ENCODE data around the gene CERS1.

Gene CERS1

DNA sequence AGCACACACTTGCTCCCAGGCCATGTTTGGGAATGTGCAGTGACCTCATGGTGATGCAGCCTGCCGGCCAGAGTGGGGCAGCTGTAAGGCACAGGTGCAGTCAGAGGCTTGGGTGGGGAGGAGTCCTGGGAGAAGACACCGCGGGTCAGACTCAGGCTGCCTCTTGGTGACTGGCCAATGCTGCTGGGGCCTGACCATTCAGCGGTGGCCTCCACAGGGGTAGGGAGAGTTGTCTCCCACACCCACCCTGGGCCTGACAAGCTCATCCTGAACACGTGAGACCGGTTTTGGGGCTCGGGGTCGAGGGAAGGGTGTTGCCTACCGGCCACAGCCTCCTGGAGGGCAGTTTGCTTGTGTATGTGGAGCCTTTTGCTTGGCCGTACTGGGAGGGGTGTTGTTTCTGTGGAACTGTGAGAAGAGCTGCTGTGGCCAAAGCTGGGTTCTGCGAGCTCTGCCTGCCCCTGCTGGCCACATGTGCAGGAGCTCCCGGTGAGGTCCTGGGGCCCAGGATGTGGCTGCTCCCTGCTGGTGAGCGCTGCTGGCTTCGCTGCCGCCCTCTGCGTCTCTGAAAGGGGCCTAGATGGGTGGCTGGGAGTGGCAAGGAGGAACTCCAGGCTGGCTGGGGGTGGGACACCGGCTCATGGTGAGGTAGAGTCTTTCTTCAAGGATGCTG lies 42.1 kb downstream of the CERS1 start:
- DNase-seq = no peak

DNA sequence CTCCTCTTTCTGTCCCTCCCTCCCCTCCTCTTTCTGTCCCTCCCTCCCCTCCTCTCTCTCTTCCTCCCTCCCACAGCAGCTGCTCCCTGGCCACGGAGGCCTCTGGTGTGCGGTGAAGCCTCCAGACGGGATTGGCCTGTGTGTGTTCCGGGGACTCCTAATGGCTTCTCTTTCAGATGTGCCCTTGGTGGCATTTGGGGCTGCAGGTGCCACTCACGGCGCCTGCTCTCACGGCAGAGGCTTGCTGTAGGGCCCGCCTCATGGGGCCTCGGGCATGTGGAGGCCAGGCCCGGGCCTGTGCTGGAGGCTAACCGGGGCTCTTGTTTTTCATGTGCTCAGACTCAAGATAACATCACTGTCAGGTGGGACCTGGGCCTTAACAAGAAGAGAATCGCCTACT lies 43.3 kb downstream of the CERS1 start:
- DNase-seq = no peak

DNA sequence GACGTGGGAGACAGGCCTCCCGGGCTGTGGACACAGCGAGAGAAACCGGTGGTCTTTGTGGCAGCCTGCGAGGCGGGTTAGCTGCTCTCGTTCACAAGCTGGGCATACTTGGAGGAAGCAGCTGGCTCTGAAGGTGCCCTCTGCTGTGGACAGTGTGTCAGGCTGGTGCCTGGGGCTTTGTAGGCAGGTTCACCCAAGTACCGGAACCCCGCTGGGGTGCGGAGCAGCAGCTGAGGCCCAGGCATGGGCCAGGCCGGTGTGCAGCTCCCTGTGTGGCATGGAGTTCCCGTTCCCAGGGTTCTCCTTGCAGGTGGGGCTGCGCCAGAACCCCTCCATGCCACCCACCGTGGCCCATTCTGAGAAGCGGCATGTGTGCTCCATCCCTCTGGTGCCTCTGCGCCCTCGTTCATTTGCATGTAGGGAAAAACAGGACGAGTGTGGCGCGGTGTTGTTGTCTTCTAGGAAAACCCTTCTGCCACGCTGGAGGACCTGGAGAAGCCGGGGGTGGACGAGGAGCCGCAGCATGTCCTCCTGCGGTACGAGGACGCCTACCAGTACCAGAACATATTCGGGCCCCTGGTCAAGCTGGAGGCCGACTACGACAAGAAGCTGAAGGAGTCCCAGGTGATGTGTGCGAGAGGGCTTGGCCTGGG lies 44.2 kb downstream of the CERS1 start:
- no peak for DNase-seq

DNA sequence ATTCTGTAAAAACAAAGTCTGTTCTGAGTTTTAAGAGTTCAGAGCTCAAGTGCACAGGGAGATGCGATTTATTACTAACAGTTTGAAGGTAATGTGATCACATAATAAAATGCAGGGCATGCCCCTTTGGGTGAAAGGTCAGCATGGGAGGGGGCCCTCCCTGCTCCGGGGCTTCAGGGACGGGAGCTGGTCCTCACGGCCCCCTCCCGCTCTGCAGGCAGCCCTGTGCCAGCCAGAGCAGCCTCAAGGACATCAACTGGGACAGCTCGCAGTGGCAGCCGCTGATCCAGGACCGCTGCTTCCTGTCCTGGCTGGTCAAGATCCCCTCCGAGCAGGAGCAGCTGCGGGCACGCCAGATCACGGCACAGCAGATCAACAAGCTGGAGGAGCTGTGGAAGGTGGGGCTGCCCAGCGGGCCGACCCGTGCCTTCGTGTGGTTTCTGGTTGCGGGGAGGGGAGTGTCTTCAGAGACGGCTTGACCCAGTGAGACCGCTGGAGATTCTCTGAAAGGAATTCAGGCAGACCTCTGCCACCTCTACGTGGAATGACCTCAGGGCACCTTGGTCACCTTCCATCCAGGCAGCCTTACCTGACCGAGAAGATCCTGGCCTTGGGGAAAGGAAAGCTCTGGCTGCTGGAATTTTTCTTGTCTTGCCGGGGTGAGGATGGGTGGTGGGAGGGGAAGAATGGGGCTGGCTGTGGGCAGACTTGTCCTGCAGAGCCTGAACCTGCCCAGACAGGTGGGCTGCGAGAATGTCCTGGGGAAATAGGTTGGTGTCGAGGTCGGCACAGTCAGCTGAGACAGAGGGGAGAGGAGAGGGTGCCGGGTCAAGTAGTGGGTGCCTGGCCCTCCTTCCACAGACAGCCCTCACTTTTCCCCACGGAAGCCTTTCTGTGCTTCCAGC lies 45.2 kb downstream of the CERS1 start:
- no peak for DNase-seq

DNA sequence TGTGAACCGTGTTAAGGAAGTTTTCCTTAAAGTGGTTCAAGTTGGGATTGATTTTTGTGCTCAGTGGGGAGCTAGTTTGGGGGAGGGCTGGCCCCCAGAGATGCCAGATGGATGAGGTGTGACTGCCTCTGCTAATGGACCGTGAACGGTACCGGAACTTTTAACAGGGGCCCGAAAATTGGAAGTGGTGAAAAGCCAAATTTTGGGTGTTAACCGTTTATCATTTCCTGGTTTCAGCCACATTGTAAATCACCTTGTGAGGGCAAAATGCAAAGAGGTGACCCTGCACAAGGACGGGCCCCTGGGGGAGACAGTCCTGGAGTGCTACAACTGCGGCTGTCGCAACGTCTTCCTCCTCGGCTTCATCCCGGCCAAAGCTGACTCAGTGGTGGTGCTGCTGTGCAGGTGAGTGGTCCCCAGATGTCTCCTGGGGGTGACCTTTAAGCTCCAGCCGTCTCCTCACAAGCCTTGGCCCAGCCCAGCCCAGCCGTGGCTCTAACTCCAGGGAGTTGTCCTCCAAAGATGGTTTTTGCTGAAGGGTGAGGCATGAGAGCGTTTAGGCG lies 46.0 kb downstream of the CERS1 start:
- no peak for DNase-seq

DNA sequence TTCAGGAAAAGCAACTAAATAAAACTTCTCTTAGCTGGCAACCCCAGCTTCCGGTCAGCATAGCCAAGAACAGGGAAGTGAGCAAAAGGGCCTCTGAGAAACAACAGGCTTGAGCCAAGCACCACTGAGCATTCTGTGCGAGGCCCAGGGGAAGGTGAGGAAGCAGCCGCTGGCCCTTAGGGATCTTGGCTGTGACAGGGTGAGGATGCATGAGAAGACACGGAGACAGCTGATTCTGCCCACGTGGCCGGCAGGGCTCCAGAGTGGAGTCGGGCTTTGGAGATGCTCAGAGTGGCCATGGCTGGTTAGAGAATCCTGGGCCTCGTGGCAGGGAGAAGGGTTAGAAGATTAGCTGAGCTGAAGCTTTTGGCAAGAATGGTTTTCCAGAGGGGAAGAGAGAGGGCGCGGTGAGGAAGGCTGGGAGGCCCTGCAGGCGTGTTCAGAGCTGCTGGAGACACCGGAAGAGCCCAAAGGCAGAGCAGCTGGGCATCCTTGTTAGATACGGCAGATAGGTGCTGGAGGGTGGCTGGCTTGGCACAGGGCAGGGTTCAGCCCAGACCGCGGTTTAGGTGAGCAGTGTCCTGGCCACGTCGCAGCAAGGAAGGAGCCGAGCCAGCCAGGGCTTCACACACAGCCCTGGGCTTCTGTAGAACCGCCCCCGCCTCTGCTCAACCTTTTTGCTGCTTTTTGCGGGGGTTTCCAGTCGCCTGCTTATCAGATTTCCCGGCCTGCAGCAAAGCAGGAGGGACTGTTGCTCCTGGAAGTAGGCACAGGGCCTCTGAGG lies 46.9 kb downstream of the CERS1 start:
- no peak for DNase-seq

DNA sequence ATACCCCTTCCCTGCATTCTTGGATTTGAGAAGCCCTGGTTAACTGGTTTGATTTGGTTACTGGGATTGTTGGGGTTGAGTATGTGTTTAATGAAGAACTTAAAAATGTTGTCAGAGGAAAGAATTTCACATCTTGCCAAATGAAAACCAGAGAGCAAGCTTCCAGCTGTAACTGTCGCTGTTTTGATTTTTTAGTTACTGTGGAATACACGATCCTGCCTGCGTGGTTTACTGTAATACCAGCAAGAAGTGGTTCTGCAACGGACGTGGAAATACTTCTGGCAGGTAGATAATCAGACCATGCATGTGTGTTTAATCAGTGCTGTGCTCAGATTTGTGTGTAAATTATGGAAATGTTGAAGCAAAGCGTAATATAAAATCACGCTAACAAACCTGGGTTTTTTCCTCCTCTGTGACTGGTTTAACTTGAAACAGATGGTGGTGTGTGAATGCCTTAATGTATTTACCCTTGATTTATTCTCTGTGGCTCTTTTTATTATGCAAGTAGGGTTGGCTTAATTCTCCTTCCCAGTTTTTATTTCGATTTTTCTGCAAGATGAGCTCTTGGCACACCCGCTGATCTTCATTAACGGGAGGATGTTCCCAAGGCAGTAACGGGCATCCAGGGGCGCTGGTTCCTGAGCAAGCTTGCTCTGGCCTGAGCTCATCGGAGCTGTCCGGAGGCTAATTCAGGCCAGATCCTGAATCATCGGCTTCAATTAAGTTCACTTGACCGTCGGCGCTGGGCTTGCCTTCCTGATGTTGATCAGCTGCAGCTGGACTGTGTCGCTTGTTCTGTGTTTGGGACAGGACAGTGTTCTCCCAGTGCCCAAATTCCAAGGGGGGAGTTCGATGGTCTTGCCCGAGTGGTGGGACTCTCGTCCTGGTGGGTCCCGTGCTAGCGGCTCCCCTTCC lies 48.2 kb downstream of the CERS1 start:
- no peak for DNase-seq

DNA sequence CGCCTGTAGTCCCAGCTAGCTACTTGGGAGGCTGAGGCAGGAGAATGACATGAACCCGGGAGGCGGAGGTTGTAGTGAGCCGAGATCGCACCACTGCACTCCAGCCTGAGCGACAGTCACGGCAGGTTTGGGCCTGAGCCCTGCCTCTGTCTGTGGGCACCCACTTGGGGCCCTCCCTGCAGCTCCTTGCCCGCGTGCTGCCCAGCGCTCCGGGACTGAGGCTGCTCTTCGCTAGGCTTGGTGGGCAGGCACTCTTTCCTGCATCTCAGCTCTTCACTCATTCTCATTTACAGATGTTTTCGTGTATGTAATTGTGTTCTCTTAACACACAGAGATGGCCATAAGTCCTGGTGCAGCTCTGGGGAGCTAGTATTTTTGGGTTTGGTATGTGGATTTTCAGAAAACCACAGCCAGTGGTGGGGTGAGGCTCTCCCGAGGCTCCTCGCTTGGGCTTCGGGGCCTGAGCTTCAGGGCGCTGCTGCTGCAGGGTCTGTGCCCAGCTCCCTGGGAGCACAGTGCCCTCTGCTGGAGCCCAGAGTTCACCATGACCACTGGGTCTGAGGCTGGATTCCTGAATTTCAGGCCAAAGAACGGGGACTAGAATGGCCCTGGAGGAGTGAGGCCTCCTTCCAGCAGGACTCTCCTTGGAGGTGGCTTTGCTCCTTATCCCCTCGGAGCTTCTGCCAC lies 49.0 kb downstream of the CERS1 start:
- peak; percentile 52 for DNase-seq

DNA sequence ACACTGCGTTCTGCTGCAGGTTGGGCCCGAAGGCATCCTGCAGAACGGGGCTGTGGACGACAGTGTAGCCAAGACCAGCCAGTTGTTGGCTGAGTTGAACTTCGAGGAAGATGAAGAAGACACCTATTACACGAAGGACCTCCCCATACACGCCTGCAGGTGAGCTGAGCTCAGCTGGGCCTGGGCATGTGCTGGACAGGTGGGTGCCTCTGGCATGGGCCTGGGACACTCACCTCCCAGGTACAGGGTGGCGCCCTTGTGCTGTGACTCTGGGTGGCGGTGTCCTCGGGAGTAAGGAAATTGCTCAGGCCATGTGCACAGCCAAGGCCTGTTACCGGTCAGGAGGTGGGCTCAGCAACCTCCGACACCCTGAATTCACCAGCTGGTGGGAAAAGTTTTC lies 50.0 kb downstream of the CERS1 start:
- no peak for DNase-seq

DNA sequence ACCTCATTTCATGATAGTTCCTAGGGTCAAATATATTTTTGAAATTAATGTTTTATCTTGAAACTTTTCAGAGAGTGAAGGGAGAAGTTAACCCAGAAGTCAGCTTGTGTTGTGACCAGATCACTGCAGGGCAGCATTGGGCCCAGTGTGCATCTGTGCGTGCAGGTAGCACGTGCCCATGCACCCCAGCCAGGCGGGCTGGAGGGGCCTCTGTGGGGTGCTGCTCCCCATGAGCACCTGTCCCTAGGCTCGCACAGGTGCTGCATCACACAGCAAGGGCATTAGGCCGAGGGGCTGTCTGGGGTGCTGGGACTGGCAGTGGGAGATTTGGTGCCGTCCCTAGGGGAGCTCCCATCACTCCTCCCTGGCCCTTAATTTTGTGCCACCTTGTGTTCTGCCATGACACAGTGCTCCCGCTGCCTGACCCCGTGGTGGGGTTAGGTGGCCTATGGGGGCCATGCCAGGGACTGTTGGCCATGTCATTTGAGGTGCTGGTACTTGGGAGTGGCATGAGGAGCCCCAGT lies 51.1 kb downstream of the CERS1 start:
- no peak for DNase-seq

DNA sequence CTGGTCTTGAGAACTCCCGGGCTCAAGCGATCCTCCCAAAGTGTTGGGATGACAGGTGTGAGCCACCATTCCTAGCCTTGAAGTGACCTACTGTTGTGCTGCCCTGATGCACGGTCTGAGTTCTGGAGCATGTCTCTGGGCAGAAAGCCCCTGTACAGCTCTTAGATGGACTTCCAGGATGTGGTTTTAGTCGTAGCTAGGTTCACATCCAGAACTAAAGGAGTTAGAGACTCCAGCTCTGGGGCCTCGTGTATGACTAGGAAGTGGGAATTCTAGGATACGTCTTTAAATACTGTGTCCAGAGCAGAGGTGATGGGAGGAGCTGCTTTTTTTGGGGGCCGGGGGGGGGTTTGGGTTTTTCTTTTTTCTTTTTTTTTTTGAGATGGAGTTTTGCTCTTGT lies 52.0 kb downstream of the CERS1 start:
- no peak for DNase-seq

DNA sequence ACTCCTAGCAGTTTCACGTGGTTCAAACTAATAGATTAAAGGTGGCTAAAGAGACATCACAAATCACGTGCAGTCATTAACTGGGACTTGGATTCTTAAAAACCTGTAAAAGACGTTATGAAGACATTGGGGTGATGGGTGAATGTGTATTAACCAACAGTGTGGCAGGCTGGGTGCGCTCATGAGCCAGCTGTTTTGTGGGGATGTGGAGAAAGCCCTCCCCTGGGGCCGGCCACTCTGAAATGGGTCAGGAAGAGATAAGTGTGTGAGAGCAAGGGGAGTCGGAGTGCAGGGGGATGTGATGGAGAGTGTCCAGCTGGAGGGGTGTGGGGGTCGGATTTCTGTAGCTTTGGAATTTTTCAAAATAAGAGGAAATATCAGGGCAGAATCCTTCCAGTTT lies 53.8 kb downstream of the CERS1 start:
- DNase-seq = no peak

DNA sequence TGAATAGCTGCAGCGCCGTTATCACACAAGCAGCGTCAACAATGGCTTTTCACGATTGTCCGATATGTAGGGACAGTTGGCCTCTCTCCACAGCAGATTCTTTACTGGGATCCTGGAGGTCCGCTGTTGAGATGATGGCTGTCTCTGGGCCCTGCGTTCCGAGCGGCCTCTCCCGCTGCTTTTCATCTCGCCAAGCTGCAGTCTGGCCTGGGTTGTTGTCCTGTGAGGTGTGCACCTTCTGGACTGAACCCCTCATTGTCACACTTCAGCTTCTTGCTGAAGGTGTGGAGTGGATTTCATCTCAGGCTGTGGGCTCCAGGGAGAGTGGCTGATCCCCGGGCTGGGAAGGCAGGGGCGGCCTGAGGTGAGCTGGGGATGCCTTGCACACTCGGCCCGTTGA lies 54.6 kb downstream of the CERS1 start:
- no peak for DNase-seq

DNA sequence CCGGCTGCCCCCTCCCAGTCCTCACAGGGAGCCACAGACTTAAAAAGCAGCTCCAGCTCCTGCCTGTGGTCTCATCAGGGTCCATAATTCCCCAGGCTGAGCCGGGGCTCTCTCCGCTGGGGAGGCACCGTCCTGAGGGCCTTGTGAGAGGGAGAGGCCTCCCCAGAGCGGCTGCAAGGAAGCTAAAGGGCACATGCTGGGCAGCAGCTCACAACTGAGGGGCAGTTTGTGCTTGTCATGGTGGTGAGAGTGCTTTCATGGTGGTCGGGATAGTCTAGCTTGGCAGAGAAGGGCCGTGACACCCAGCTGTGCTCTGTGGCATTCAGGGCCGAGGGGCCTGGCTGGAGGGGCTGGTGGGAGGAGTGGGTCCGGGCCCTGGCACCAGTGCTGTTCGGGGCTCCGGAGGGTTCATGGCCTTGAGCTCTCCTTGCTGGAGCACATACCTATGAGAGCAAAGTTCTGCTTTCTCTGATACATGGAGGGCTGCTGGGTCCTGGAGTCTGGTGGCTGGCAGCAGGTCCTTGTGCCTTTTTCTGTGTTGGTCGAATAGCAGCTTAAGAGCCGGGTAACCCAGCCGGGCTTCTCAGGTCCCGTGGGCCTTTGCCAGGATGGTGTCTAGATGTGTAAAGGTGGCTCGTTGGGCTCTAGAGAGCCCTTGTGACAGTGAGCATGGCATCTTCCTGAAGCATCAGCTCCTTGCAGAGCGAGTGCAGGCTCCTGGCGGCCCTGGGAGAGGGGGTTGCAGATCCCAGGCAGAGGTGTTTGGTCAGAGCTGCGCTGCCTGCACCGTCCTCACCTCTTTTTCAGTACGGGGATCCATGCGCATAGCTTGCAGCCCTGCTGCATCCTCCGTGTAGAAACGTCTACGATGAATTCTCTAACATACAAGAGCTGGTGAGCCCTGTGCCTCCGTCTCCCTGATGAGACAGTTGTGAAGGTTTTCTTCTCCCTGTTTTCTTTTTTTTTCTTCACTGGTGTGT lies 55.4 kb downstream of the CERS1 start:
- no peak for DNase-seq

DNA sequence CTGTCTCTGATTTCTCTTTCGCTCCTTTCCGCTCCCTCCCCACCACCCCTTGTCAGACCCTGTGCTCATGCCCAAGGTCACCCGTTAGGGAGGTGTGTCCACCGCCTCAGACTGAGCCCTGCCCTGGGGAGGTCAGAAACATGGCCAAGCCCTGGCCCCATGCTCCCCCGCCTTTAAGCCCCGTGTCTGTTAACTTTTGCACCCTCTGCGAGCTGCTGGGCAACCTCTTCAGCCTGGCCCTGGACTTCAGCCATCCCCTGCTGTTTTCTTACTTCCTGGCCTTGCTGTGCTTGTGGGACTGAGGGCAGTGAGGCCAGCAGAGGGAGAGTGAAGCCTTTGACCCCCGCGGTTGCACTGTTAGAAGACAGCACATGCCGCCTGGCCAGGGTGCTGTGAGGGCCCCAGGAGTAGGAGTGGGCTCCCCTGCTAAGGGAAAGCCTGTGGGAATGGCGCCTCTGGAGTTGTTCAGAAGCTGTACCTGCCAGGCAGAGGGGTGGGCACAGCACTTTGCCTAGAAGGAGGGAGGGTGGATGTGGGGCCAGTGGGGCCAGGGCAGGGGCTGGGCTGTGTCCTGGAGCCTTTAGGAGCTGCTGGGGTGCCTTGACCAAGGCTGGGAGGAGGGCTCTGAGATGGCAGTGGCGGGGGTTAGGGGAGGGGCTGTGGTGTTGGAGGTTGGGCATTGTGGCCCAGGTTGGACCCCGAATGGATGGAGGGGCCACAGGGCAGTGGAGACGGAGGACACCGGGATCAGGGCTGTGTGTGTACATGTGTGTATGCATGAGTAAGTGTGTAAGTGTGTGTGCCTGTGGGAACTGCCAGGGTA lies 56.3 kb downstream of the CERS1 start:
- DNase-seq = no peak

DNA sequence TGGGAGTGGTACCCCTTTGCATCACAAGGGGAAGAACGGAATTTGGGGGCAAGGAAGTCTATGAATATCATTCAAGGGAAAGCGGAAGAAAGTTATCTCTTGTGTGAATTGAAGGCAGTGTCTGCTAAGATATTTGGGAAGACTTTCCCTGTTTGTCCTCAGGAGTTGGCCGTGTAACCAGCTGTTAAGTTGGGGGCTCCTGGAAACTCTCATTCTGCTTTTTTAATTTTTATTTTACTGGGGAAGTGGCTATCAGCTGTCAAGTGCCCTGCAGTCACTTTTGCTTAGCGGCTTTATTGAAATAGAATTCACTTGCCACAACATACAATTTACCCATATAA lies 61.3 kb downstream of the CERS1 start:
- no peak for DNase-seq

DNA sequence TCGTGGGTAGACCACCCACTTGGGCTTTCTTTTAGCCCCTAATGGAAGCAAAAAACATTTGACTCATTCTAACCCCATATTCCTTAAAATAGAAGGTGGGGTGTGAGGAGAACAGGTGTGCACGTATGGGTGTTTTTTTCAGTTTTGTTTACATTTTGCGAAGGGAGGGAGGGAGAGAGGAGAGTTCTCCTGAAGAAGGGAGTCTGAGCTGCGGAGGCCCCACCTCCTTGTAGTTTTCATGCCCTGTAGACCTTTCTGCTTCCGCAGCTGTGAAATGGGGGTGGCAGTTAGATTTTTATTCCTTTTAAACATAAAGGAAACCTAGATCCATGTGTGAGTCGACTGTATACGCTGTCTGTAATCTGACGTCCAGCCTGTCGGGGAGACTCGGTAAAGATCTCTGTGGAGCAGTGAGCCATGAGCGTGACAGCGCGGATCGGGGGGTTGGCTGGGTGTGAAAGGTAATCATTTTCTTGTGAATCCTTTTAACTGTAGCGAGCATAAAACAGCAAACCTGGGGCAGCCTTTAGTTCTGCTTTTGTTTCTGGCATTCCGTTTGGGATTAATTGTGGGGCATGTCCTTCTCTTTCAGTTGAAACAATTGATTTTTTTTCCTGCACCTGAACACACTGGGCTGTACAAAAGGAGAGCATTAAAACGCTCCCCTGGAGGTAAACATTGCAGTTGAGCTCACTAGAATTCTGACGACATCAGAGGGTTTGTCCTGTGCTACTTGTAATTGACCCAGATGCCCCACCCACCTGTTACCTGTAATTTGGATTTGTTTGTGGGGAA lies 61.9 kb downstream of the CERS1 start:
- DNase-seq = peak; percentile 87

DNA sequence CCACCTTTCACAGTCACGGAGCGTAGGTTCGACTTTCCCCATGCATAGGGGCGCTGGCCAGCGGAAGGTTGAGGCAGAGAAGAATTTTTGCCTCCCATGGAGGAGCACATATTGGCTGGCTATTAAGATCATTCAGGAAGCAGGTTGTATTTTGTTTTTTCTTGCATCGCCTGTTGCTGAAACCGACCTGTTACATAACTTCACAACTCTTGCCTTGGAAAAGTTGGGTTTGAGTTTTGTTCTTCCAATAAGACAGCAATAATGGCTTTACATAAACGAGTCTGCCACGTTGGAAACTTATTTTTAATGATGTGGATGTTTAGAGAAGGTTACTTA lies 62.8 kb downstream of the CERS1 start:
- no peak for DNase-seq
